OCI-LY7 (cell line): Measurements from ENCODE around the gene RALB.

ENCODE experiments used
- EZH2phosphoT487 ChIP-seq: fragments of 200-600 bp; sonication (generic); IDR thresholded peaks from 2 replicates; pipeline ENCODE4 v1.6.1; 2018; ENCODE audit warnings: low read depth, borderline replicate concordance, mild to moderate bottlenecking, mixed run types, antibody characterized with exemption, low read length, moderate library complexity, mixed read lengths
- TF ChIP-seq, protein P1 (sequence below): fragments of 200-600 bp; sonication (generic); conservative IDR thresholded peaks from 2 replicates; pipeline ENCODE4 v1.5.1; 2014; ENCODE audit warnings: mild to moderate bottlenecking, antibody characterized with exemption, low read length, moderate library complexity, mixed read lengths

DNA sequence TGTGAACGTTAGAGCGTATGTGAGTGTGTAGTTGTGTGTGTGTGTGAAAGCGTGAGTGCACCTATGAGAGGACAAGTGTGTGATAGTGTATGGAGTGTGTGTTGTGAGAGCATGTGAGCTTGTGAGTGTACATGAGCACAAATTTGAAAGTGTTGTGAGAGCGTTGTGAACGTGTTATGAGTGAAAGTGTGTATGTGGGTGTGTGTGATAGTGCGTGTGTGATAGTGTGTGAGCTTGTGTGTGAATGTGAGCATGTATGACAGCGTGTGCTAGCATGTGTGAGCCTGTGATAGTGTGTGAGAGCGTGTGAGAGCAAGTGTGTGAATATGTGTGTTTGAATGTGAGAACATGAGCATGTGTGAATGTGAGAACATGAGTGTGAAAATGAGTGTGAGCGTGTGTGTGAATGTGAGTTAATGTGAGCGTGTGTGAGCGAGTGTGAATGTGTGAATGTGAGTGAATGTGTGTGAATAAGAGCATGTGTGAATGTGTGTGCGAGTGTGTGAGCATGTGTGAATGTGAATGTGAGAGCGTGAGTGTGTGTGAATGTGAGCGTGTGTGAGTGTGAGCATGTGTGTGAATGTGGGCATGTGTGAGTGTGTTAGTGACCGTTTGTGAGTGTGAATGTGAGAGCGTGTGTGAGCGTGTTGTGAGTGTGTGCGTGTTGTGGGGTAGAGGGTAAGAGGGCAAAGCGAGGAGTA is 25.0 kb downstream of the RALB start:
- TF ChIP-seq, protein P1, sequence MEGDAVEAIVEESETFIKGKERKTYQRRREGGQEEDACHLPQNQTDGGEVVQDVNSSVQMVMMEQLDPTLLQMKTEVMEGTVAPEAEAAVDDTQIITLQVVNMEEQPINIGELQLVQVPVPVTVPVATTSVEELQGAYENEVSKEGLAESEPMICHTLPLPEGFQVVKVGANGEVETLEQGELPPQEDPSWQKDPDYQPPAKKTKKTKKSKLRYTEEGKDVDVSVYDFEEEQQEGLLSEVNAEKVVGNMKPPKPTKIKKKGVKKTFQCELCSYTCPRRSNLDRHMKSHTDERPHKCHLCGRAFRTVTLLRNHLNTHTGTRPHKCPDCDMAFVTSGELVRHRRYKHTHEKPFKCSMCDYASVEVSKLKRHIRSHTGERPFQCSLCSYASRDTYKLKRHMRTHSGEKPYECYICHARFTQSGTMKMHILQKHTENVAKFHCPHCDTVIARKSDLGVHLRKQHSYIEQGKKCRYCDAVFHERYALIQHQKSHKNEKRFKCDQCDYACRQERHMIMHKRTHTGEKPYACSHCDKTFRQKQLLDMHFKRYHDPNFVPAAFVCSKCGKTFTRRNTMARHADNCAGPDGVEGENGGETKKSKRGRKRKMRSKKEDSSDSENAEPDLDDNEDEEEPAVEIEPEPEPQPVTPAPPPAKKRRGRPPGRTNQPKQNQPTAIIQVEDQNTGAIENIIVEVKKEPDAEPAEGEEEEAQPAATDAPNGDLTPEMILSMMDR: no peak
- TF ChIP-seq EZH2phosphoT487: no peak
